Stimulated activated CD8-positive, alpha-beta memory T cell treated with anti-CD3 and anti-CD28 coated beads, Interleukin-4, amount 100 ng/mL, for 24 hours (primary cell): Measurements from ENCODE around the gene ZBTB42.

ENCODE experiments used
- DNase-seq: peaks from one replicate; pipeline ENCODE4 v3.0.0-alpha.2; 2020; ENCODE audit warnings: low read depth

ZBTB42 gene

DNA sequence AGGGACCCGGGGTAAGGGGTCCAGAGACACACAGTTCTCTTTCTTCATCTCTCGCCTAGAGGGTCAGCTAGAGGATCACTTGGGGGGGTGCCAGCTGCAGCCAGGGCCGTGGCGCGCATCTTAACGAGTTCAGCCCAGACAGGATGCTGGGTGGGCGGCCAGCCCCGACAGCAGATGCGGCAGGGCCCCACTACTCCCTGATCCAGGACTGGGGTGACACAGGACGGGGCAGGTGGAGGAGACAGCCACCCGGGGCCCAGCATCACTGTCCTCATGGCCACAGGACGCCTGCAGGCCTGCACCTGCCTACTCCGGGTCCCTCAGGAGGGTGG, 18.1 kb upstream of the ZBTB42 start:
- DNase-seq, result no peak

DNA sequence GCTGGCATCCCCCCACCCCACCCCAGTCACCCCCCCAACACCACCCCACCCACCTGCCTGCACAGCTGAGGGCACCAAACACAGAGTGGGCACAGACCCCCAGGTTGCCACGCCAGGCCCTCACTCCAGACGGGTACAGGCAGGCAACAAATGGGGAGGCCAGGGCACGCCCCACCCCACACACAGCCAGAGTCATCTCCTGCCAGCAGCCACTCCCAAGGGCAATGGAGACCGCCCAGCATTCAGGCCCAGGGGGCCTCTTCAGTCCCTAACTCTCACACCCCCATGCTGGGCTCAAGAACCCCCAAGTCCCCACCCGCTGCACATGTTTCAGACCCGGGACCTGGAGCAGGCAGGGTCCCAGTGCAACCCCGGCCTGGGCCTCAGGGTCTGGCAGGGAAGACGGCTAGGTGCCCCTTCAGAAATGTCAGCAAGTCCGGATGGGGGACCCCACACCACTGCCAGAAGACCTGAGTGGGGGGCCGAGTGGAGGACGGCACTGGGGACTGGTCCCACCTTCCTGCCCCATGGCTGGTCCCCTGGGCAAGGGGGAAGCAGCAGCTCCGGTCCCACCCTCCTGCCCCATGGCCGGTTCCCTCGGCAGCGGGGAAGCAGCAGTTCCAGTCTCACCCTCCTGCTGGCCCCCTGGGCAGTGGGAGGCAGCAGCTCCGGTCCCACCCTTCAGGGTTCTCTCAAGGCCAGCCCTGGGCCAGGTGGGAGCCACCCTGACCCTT, 17.2 kb upstream of the ZBTB42 start:
- no peak for DNase-seq

DNA sequence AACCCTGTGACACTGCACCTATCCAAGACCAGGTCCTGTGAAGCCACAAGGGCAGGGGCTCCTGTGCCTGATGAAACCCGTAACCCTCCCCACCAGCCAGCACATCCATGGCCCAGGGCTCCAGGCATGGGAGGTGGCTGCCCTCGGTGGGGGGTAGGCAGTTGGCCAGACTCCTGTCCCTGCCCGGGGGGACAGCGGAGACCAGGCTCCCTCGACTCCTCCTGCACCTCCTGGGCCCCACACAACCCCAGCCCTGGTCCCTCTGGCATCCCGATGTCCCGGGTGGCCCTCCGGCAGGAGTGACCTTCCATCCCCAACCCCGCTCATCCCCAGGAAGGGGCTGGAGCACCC, 16.7 kb upstream of the ZBTB42 start:
- no peak for DNase-seq

DNA sequence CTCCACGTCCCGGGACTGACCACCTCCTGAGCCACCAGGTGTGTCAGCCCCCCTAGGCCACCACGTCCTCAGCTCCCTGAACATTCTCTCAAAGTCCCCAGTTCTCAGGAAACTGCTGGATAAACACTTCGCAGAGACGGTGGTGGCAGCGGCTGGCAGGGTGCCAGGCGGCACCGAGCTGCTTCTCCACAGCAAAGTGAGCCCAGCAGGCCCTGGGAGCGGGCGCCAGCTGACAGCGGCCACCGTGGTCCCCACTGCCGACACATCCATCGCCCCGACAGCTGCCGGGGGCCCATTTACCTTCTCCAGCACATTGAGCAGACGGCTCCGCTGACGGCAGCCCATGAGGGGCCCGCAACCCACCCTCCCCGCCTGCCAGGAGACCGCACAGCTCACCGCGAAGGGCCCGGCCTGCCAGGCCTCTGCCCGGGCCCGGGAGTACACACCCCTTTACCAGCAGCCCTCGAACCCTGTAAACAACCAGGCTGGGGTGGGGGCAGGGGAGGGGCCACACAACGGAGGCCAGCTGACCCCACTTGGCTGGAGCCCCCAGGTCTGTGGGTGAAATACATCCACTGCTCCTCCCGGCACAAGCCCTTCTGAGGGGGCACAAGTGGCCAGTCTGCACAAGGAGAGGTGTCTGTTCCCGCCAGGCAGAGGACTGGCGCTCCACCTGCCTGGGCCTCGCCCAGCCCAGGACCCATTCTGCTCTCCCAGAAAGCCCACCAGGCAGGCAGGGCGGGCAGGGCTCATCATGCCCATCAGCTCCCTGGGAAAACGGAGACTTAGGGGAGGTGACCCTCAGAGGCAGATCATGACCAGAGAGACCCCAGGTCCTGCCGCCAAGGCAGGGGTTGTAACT, 15.8 kb upstream of the ZBTB42 start:
- DNase-seq, result no peak

DNA sequence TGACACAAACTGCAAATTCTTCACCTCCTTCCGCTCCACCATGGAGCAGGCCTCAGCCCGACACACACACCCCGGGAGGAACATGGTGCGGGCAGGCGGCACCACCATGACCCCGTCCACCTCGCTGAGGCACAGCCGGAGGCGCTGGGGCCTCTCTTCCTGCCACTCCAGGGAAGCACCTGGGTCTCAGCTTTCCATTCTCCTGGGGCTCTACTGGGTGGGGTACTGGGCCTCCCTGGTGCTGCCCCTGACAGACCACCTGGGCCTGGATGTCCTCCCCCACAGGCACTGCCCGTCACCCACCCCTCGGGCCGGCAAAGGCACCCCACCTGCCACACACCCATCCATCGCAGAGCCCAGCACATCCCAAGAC, 15.2 kb upstream of the ZBTB42 start:
- no peak for DNase-seq

DNA sequence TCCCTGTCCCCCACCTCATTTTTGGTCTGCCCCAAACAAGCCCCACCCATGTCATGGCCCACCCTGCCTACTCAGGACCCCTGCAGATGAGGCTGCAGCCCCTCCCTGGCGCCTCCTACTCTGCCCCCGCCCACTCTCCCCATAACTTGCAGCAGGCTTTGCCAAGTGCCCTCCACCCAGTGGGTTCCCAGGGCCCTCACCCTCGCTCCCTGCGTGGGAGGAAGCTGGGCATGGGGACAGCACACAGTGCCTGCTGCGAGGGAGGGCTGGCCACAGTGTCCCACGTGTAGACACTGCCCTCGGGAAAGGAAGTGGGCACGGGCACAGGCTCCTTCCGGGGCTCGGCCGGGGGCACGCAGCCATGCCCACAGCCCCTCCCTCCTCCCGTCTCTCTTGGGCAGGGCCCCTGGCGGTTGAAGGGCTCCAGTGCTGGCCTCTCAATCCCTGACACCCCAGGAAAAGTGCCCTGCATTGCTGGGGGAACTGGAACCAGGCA, 14.8 kb upstream of the ZBTB42 start:
- no peak for DNase-seq

DNA sequence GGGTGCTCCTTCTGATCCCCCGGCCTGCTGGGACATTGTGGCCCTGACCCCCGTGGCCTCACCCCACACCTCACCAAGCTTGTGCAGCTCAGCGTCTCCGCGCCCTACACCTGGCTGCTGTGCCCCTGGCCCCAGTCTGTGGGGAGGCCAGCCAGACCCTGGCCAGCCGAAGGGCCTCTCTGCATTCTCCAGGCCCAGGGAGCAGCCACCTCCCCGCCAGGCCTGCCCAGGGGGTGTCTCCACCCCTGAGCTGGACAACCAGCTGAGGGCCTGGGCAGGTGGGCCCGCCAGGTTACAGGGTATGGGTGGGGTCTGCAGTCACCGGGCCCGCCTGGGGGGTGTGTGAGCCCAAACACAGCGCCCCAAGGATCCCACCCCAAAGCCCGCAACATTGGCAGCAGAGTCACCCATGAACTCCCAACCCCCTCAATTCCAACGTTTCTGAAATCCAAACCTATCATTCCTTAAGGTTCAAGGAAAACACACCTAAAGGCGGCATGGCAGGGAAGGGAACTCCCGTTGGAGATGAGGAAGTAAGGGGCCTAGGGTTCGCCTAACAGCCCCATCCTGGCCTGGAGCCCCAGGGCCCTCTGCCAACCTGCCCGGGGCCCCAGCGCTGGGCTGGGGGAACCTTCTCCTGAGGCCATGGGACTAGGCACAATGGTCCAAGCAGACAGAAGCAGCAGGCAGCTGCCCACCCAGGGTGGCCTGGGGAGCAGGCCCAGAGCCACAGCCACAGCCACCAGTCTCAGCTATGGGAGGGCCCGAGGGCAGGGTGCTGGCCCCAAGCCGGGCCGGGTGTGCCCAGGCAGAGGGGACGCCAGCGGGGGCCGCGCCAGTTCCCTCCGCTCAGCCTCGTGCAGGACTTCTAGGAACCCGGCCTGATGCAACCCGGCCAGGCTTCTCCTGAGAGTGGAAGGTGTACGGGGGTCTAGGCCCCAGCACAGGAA, 13.9 kb upstream of the ZBTB42 start:
- DNase-seq, result no peak

DNA sequence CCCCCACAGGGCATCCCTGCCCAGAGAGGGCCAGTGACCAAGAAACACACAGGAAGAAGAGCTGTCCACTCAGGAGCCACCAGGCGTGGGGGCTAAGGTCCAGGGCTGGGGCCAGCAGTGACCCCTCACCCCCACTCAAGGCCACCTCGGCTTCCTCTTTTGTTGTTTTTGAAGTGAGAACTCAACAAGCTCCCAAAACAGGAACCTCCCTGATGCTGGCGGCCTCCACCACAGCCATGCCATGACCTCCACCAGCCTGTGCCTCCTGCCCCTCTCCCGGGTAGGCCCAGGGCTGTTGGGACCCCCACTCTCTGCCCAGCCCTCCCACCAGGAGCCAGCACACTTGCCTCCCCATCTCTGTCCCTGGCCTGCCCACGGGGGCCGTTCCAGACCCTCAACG, 13.2 kb upstream of the ZBTB42 start:
- DNase-seq, result no peak

DNA sequence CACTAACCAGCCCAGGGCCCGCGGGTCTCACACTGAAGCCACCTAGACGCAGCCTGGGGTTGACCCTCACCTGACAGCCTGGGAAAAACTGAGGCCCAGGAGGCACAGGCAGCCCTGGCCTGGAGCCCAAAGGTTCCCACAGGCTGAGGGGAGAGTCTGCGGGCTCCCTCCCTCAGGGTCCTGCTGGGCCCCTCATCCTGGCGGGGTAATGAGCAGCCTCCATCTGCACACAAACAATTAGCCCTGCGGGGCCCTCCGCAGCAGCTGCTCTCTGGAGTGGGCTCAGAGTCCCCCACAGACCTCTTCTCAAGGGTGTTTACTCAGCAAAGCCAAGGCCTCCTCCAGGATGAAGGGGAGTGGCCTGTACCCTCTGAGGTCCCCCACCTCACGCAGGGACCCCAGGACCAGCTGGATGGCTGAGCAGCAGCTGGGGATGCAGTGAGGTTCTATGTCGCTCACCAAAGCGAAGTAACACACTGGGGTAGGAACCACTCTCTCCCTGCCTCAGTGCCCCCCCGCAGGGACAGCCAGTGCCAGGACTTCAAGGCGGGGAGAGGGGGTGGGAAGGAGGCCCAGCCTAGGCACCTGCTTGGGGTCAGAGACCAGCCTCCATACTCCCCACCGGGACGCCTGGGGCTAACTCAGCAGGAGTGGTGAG, 12.6 kb upstream of the ZBTB42 start:
- no peak for DNase-seq

DNA sequence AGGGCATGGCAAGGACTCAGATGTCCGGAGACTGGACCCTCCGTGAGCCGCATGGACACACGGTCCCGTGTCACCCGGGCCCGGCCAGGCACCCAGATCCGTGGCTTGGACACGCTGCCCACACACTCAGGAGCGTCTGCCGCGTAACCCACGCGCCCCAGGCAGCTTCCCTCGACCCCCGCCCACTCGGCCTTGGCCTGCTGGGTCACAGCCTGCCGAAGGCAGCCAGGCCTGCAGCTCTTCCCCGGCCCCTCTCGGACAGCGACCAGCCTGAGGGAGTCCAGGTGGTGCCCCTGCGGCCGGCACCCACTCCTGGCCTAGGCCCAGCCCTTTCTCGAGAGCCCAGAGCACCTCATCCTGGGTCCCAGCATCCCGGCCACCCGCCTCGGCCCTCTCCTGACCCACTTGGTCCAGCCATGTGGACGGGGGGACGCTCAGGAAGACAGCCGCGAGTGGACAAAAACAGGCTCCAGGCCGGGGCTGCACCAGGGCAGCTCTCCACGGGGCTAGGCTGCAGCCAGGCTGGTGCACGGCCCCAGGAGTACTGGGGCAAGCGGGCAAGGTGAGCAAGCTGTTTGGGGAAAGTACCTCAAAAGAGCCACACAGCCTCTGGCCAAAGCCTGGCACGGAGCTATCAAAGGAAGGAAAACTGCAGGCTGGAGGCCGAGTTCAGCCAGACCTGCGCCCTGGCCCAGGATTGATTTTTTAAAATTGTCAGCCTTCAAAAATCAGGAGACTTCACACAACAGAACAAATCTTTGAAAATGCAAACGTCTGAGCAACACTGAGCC, 11.8 kb upstream of the ZBTB42 start:
- DNase-seq, result no peak

DNA sequence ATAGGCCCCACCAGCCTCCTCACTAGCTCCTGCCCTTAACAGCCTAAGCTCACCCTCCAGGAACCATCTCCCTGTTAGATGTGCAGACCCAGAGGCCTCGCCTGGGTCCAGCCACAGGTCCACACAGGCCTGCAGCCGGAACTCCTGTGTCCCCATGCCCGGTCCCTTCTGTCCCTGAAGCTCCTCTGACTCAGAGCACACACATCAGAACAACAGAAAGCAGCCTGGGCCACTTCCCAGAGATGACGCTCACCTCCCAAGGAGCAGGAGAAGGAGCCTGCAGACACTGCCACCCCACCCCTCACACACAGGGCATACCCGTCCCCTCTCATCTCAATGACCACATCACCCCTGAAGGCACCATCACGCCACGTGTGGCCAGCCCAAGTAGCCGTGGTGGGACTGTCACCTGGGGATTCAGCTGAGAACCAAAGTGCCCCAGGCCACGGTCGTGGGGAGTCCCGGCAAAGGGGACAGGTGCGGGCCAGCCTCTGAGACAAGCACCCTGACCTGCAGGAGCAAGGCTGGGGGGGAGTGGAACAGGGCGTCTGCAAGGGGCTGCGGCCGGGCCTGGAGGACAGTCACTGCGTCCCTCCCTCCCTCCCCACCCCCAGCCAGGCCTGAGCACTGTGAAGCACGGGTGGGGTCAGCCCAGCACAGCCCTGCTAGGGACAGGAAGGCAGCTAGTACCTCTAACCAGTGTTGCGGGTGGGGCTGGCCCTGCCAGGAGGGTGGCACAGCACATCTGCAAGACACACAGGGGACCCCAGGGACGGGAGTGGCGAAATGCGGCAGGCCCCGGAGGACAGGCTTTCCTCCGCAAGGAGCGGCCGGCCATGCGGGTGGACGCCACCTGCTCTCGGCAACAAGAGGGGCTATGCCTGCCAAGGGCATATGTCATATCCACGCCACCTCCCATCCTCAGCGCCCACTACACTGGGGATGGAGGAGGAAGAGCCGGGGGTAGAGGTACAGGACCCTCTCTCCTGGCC, 10.9 kb upstream of the ZBTB42 start:
- DNase-seq, result no peak

DNA sequence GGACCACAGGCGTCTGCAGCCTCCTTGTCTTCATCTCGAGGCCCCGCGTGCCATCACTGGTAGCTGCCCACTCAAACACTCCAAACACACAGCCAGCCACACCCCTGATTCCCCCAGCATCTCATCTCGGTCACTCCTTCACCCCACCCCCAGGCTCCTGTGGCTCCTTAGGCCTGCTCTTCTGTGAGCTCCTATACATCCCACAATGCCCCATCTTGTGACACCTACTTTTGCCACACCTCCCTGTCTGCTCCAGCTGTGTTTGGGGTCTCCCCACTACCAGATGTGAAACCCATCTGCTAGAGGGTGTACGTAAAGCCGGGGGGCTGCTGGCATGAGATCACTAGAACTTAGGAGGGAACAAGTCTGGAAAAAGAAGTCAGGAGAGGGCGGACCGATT, 9.5 kb upstream of the ZBTB42 start:
- no peak for DNase-seq

DNA sequence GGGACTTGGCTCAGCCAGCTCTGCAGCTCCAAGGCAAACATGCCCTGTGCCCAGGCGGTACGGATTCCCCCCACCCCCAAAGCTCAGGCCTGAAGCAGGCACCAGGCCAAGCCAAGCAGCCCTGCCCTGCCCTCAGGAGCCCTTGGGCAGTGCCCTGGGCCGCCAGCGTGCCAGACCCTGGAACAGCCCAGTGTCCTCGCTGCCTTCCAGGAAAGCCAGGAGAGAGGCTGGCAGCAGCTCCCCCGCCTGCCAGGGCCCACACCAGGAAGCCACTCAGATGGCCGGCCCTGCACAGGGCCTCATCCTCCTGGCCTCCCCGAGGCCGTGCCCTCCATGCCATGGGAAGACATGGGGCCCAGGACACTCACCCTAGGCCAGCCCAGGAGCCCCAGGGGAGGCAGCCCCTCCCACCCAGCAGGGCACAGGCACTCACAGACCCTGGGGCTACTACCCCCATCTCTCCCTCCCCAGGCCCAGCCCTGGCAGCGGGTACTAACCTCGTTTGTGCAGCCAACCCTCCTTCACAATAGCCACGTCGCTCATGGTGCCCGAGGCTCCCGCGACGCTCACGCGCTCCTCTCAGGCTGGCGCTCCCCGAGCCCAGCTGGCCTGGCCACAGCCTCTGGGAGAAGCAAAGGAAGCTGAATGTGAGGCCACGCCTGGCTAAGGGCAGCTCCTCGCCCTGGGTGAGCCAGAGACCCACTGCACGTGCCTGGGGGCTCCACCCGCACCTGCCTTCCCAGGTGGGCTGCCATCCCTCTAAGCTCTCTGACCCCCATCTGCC, 8.6 kb upstream of the ZBTB42 start:
- no peak for DNase-seq

DNA sequence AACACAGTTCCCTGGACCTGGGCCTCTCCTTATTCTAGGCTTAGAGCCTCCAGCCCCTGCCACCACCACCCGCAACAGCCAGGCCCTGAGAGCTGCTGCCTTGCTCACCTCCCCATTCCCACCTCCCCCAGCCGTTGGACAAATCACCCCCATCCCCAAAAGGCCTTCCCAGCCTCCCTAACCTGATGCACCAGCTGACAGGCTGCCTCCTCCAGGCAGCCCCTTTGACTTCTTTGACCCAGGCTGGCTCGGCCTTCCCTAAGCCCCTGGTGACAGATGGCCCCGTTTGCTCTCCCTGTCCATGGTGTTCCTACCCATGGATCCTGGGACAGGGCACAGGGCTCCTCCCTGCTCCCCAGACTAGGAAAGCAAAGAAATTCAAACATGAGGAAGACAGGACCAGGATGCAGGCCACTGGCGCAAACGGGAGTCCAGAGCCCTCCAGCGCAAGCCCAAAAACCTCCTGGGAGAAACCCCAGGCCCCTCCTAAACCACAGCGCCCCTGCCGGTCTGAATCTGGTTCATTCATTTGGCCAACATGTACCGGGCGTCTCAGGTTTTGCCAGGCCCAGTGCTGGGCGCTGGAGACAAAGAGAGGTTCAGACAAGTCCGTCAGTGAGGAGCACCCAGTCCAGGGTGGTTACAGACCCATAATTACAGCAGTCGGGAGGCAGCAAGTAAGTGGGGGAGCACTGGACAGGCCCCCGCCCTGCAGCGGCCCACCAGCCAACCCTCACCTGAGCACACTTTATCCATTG, 7.8 kb upstream of the ZBTB42 start:
- no peak for DNase-seq

DNA sequence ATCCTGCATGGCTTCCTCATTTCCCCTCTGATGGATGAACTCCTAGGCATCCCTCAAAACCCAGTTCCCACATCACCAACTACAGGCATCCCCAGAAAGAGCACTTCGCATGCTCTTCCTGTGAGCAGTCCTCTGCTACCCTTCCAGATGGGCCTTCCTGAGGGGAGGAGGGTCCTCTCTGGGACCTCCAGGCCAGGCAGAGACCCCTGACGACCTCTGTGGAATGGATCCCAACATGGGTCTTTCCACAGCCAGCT, 7.3 kb upstream of the ZBTB42 start:
- no peak for DNase-seq

DNA sequence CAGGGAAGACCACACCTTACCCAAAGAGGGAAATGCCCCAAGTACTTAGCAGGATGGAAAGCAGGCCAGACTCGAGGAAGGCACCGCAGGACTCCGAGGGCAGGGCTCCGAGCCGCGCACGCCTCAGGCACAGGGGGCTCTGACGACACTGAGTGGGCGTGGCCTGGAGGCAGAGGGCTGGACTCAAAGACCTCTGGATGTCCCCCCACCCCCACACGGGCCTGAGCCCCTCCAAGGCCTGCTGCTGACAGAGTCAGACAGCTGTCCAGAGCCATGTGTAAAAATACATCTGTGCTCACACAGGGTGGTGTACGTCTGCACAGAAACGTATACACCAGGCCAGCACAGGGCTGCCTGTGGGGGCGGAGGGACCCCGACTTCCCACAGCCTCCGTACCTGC, 6.8 kb upstream of the ZBTB42 start:
- DNase-seq, result peak; percentile 40

DNA sequence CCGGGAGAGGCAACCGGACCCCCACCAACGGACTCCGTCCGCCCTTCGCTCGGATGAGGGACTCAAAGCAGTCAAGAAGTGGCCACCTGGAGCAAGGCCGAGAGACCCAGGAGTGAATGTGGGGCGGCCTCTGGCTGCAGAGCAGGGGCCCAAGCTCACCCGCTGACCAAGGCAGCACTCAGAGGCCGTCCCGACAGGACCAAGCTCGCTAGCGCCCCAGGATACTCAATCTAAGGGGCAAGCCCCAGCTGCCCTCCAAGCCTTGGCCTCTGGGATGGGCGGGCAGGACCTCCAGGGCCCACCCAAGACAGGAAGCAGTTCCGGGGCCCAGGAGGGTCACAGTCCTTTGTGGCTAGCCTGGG, 6.3 kb upstream of the ZBTB42 start:
- DNase-seq, result no peak

DNA sequence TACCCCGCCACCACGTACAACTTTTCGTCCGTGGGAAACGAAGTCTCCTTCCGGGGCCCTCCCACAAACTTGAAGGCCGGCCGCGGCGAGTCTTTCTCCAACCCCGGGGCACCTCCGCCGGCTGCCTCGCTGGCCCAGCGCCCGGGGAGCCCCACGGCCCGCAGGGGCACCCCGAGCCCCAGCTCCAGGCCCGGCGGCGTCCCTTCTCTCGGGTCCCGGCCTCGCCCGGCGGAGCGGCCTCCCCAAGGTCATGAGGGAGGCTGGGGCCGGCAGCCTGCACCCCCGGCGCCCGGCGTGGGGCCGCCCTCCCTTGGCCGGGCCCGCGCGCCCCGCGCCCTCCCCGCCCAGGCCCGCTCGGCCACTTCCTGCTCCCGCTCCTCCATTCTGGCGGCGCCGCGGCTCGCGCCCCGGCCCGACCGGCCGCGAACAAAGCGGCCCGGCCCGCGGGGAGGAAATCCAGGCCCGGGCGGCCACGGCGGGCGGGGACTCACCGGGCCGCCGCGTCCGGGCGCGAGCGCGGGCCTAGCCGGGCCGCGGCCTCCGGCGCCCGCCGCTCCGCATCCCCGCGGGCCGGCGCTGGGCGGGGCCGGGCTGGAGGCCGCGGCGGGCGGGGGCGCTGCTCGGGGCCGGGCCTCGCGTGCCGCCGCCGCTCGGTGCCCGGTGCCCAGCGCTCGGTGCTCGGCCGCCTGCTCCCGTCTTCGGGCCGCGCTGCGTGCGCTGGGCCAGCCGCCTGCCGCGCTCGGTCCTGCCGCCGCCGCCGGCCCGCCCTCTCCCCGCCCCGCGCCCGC, 5.7 kb upstream of the ZBTB42 start, which contains the start of gene AKT1:
Gene AKT1 (minus strand): TSS at position 756 of the 788 bp plus-strand sequence. CDS start 3,105 bp downstream, outside the sequence.
- DNase-seq, result no peak
